Rectal smooth muscle tissue (tissue), 1 donor: ENCODE results near the gene ZKSCAN4.

ENCODE experiments used
- H3K27ac ChIP-seq: one replicate; pipeline ENCODE4 v1.7.0; 2013; ENCODE audit warnings: low read depth, low read length, inconsistent platforms
- H3K27me3 ChIP-seq: one replicate; pipeline ENCODE4 v1.7.0; 2013; ENCODE audit warnings: low read length; ENCODE audit not compliant: control insufficient read depth, insufficient read depth
- H3K36me3 ChIP-seq: one replicate; pipeline ENCODE4 v1.7.0; 2013; ENCODE audit warnings: low read length; ENCODE audit not compliant: control insufficient read depth, insufficient read depth
- H3K4me1 ChIP-seq: one replicate; pipeline ENCODE4 v1.7.0; 2013; ENCODE audit warnings: low read length; ENCODE audit not compliant: control insufficient read depth, insufficient read depth
- H3K4me3 ChIP-seq: one replicate; pipeline ENCODE4 v1.7.0; 2013; ENCODE audit warnings: low read length
- H3K9ac ChIP-seq: one replicate; pipeline ENCODE4 v1.7.0; 2013; ENCODE audit warnings: low read length

Gene ZKSCAN4

GRCh38 chr6:28252009-28252975, at the start of gene ZKSCAN4:
Gene ZKSCAN4 (minus strand): TSS chr6:28252269. CDS start chr6:28251980, 289 bp downstream.
- H3K4me1 ChIP-seq, result peaks cover 10% of the 10 kb centered on the region
- no peaks in the 10 kb centered on the region for H3K36me3 ChIP-seq
- peak within 1 kb of the TSS; percentile 43 for H3K9ac ChIP-seq
- H3K4me3 ChIP-seq, result peak within 1 kb of the TSS; percentile 89
- H3K27me3 ChIP-seq, result no peaks in the 10 kb centered on the region
- H3K27ac ChIP-seq, result peak within 1 kb of the TSS; percentile 16

- H3K4me3 ChIP-seq, result no peak overlapping the region
- no peaks in the 10 kb centered on the region for H3K36me3 ChIP-seq
- H3K27ac ChIP-seq, result no peak overlapping the region
- H3K4me1 ChIP-seq, result no peaks in the 10 kb centered on the region
- H3K9ac ChIP-seq, result no peak overlapping the region
- H3K27me3 ChIP-seq, result no peaks in the 10 kb centered on the region
Measured at GRCh38 chr6:28296520-28297060, 44.5 kb upstream of the ZKSCAN4 start.

GRCh38 chr6:28295326-28295725, 43.3 kb upstream of the ZKSCAN4 start:
- Histone ChIP-seq H3K27ac (no peak overlapping the region), H3K27me3 (no peaks in the 10 kb centered on the region), H3K36me3 (no peaks in the 10 kb centered on the region), H3K9ac (no peak overlapping the region), H3K4me3 (no peak overlapping the region), H3K4me1 (no peaks in the 10 kb centered on the region)

GRCh38 chr6:28291573-28291972, 39.5 kb upstream of the ZKSCAN4 start:
- Histone ChIP-seq H3K36me3 (peaks cover 4% of the 10 kb centered on the region), H3K4me3 (no peak overlapping the region), H3K27ac (no peak overlapping the region), H3K9ac (no peak overlapping the region), H3K4me1 (no peaks in the 10 kb centered on the region), H3K27me3 (no peaks in the 10 kb centered on the region)

GRCh38 chr6:28282926-28283325, 30.9 kb upstream of the ZKSCAN4 start:
- Histone ChIP-seq H3K27ac (no peak overlapping the region), H3K27me3 (no peaks in the 10 kb centered on the region), H3K4me1 (peaks cover 3% of the 10 kb centered on the region), H3K36me3 (peaks cover 4% of the 10 kb centered on the region), H3K9ac (no peak overlapping the region), H3K4me3 (no peak overlapping the region)

GRCh38 chr6:28281288-28282064, 29.4 kb upstream of the ZKSCAN4 start, which contains the start of gene PGBD1:
Gene PGBD1 (plus strand): TSS chr6:28281572. CDS start chr6:28283814, 2,242 bp downstream.
- H3K27ac ChIP-seq, result peak within 1 kb of the TSS; percentile 52

GRCh38 chr6:28280595-28281287, 28.7 kb upstream of the ZKSCAN4 start:
- H3K9ac ChIP-seq, result no peak overlapping the region
- peaks cover 5% of the 10 kb centered on the region for H3K36me3 ChIP-seq
- H3K27ac ChIP-seq, result peak overlapping the region; percentile 52
- no peaks in the 10 kb centered on the region for H3K27me3 ChIP-seq
- peak overlapping the region; percentile 79 for H3K4me3 ChIP-seq
- peaks cover 3% of the 10 kb centered on the region for H3K4me1 ChIP-seq

More at GRCh38 chr6:28281288-28282064, 29.4 kb upstream of the ZKSCAN4 start, which contains the start of gene PGBD1:
- Histone ChIP-seq H3K4me1 (peaks cover 3% of the 10 kb centered on the region), H3K27me3 (no peaks in the 10 kb centered on the region), H3K36me3 (peaks cover under 1% of the 10 kb centered on the region), H3K9ac (peak within 1 kb of the TSS; percentile 35), H3K4me3 (peak within 1 kb of the TSS; percentile 79)

GRCh38 chr6:28277746-28278145, 25.7 kb upstream of the ZKSCAN4 start:
- Histone ChIP-seq H3K36me3 (peaks cover 19% of the 10 kb centered on the region), H3K4me1 (peaks cover 3% of the 10 kb centered on the region), H3K27me3 (no peaks in the 10 kb centered on the region), H3K4me3 (no peak overlapping the region), H3K9ac (no peak overlapping the region), H3K27ac (no peak overlapping the region)

GRCh38 chr6:28274888-28275287, 22.8 kb upstream of the ZKSCAN4 start:
- Histone ChIP-seq H3K36me3 (peaks cover 27% of the 10 kb centered on the region), H3K9ac (no peak overlapping the region), H3K27ac (no peak overlapping the region), H3K27me3 (no peaks in the 10 kb centered on the region), H3K4me1 (no peaks in the 10 kb centered on the region), H3K4me3 (no peak overlapping the region)

GRCh38 chr6:28269492-28269891, 17.4 kb upstream of the ZKSCAN4 start:
- H3K27ac ChIP-seq, result no peak overlapping the region
- peaks cover 18% of the 10 kb centered on the region for H3K36me3 ChIP-seq
- no peak overlapping the region for H3K4me3 ChIP-seq
- H3K4me1 ChIP-seq, result peaks cover 11% of the 10 kb centered on the region
- H3K27me3 ChIP-seq, result no peaks in the 10 kb centered on the region
- H3K9ac ChIP-seq, result no peak overlapping the region

GRCh38 chr6:28267695-28268059, 15.6 kb upstream of the ZKSCAN4 start:
- Histone ChIP-seq H3K4me3 (peak overlapping the region; percentile 95), H3K36me3 (peaks cover 7% of the 10 kb centered on the region), H3K9ac (peak overlapping the region; percentile 47), H3K27me3 (no peaks in the 10 kb centered on the region), H3K27ac (peak overlapping the region; percentile 93), H3K4me1 (peaks cover 11% of the 10 kb centered on the region)
